Measurements from ENCODE around the gene CERK. TPM values are rescaled to one million over a fixed set of nuclear protein-coding genes. Genes with fewer than 3 reads are reported as not detected.

CERK gene
- polyA plus RNA-seq, 1 donor from 2014 or later = 57.4 TPM

- Histone ChIP-seq H3K4me3 (ENCODE audit: low read length) (no peak overlapping the region), H3K79me2 (replicated peaks; ENCODE audit: insufficient read depth, low read length) (peaks cover 5% of the 10 kb centered on the region), H3K4me2 (ENCODE audit: low read length) (no peak overlapping the region), H2AFZ (ENCODE audit: low read depth, low read length) (no peak overlapping the region), H3K27ac (ENCODE audit: low read length) (no peak overlapping the region), H3K9me3 (ENCODE audit: low read length) (no peaks in the 10 kb centered on the region), H3K9me2 (ENCODE audit: insufficient read depth, low read length) (no peaks in the 10 kb centered on the region), H3K27me3 (ENCODE audit: insufficient read depth, low read depth, low read length) (no peaks in the 10 kb centered on the region), H4K20me1 (ENCODE audit: insufficient read depth) (no peaks in the 10 kb centered on the region), H3K36me3 (ENCODE audit: insufficient read depth, low read length) (no peaks in the 10 kb centered on the region), H3F3A (ENCODE audit: insufficient read depth, low read length, poor library complexity, severe bottlenecking) (no peaks in the 10 kb centered on the region), H3K9ac (ENCODE audit: low read length) (no peak overlapping the region)
- TF ChIP-seq POLR2AphosphoS5 (IDR thresholded peaks at IDR 0.05) (no peak), CTCF (IDR thresholded peaks at IDR 0.05; ENCODE audit: poor library complexity, severe bottlenecking) (no peak), SMC3 (conservative IDR thresholded peaks at IDR 0.05; ENCODE audit: poor library complexity) (no peak), REST (IDR thresholded peaks at IDR 0.05; ENCODE audit: borderline replicate concordance) (no peak), TAF1 (IDR thresholded peaks at IDR 0.05; ENCODE audit: low read depth) (no peak), EZH2 (IDR thresholded peaks at IDR 0.05; ENCODE audit: borderline replicate concordance, insufficient read depth, low read length, poor library complexity, severe bottlenecking) (no peak), EP300 (conservative IDR thresholded peaks at IDR 0.05; ENCODE audit: poor library complexity, severe bottlenecking) (no peak), MXI1 (conservative IDR thresholded peaks at IDR 0.05; ENCODE audit: poor library complexity, severe bottlenecking) (no peak), RAD21 (conservative IDR thresholded peaks at IDR 0.05) (no peak)
Observed at GRCh38 chr22:46741974-46742519, 4.0 kb upstream of the CERK start.

GRCh38 chr22:46740910-46741780, 3.1 kb upstream of the CERK start:
- H3K36me3 ChIP-seq (ENCODE audit: insufficient read depth, low read length) = no peaks in the 10 kb centered on the region
- no peaks in the 10 kb centered on the region for H4K20me1 ChIP-seq (ENCODE audit: insufficient read depth)
- H3K9me3 ChIP-seq (ENCODE audit: low read length) = no peaks in the 10 kb centered on the region
- no peak overlapping the region for H3K9ac ChIP-seq (ENCODE audit: low read length)
- H3K27me3 ChIP-seq (ENCODE audit: insufficient read depth, low read depth, low read length) = no peaks in the 10 kb centered on the region
- H3K4me3 ChIP-seq (ENCODE audit: low read length) = no peak overlapping the region
- no peak overlapping the region for H3K4me2 ChIP-seq (ENCODE audit: low read length)
- TF ChIP-seq POLR2AphosphoS5 (IDR thresholded peaks at IDR 0.05) (no peak), EP300 (conservative IDR thresholded peaks at IDR 0.05; ENCODE audit: poor library complexity, severe bottlenecking) (no peak), TAF1 (IDR thresholded peaks at IDR 0.05; ENCODE audit: low read depth) (no peak), SMC3 (conservative IDR thresholded peaks at IDR 0.05; ENCODE audit: poor library complexity) (no peak), REST (IDR thresholded peaks at IDR 0.05; ENCODE audit: borderline replicate concordance) (no peak), EZH2 (IDR thresholded peaks at IDR 0.05; ENCODE audit: borderline replicate concordance, insufficient read depth, low read length, poor library complexity, severe bottlenecking) (no peak), MXI1 (conservative IDR thresholded peaks at IDR 0.05; ENCODE audit: poor library complexity, severe bottlenecking) (no peak), CTCF (IDR thresholded peaks at IDR 0.05; ENCODE audit: poor library complexity, severe bottlenecking) (no peak), RAD21 (conservative IDR thresholded peaks at IDR 0.05) (no peak)
- H3K27ac ChIP-seq (ENCODE audit: low read length) = no peak overlapping the region
- no peaks in the 10 kb centered on the region for H3K9me2 ChIP-seq (ENCODE audit: insufficient read depth, low read length)
- peaks cover 14% of the 10 kb centered on the region for H3K79me2 ChIP-seq (replicated peaks; ENCODE audit: insufficient read depth, low read length)
- no peak overlapping the region for H2AFZ ChIP-seq (ENCODE audit: low read depth, low read length)
- no peaks in the 10 kb centered on the region for H3F3A ChIP-seq (ENCODE audit: insufficient read depth, low read length, poor library complexity, severe bottlenecking)
